ENCODE measurements around the gene KIAA0513. TPM values are rescaled to one million over a fixed set of nuclear protein-coding genes. Genes with fewer than 3 reads are reported as not detected.

The KIAA0513 gene
- total and polyA plus RNA-seq, 2 of the 13 experiments (the other 11 are each of a cell fraction or from before 2014, with no cell fraction given), result 1.8 TPM

DNA sequence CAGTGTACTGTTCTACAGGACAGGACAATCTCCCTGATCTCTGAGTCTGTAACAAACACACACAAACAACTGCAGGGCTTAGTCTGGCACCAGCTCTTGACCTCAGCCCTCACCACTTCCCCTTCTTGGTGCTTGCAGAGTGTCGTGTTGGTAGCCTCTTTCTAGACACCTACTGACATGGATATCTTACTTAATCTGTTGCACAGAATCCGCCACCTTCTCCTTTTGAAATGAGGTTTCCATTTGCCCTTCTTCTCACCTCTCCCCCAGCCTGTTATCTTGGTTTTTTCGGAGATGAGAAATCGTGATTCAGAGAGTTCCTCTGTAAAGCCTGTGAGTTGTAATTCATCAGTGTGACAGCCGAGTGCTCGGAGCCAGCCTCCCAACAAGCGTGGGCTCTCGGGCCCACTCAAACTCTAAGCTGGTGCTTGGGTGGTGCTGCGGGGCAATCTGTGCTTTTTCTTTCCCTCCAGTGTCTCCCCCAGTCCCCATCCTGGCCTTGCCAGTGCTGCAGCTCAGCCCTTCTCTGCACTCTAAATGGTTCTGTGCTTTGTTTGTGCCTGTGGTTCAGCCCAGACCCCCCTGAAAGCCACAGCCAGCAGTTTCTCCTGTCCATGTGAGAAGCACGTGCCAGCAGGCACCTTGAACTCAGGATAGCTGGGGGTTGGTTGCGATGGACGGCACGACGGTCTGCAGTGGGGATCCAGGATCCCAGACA lies 28.1 kb downstream of the KIAA0513 start (continued):
- TF ChIP-seq, protein P1, sequence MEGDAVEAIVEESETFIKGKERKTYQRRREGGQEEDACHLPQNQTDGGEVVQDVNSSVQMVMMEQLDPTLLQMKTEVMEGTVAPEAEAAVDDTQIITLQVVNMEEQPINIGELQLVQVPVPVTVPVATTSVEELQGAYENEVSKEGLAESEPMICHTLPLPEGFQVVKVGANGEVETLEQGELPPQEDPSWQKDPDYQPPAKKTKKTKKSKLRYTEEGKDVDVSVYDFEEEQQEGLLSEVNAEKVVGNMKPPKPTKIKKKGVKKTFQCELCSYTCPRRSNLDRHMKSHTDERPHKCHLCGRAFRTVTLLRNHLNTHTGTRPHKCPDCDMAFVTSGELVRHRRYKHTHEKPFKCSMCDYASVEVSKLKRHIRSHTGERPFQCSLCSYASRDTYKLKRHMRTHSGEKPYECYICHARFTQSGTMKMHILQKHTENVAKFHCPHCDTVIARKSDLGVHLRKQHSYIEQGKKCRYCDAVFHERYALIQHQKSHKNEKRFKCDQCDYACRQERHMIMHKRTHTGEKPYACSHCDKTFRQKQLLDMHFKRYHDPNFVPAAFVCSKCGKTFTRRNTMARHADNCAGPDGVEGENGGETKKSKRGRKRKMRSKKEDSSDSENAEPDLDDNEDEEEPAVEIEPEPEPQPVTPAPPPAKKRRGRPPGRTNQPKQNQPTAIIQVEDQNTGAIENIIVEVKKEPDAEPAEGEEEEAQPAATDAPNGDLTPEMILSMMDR (CRISPR knock-in tag; IDR thresholded peaks at IDR 0.05), result no peak
- no peak for TF ChIP-seq NR1H2 (CRISPR knock-in tag; IDR thresholded peaks at IDR 0.05; ENCODE audit: borderline replicate concordance, low read depth)
- TF ChIP-seq ZNF260 (CRISPR knock-in tag; IDR thresholded peaks at IDR 0.05; ENCODE audit: borderline replicate concordance, low read depth), result no peak
- TF ChIP-seq LCORL (IDR thresholded peaks at IDR 0.05), result no peak
- TF ChIP-seq LCORL (CRISPR knock-in tag; IDR thresholded peaks at IDR 0.05), result 0 out of 2 replicates have a peak, but pooled peaks have one; percentile 18
- TF ChIP-seq, protein P2, sequence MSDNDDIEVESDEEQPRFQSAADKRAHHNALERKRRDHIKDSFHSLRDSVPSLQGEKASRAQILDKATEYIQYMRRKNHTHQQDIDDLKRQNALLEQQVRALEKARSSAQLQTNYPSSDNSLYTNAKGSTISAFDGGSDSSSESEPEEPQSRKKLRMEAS (IDR thresholded peaks at IDR 0.05), result peak; percentile 94
- TF ChIP-seq ZNF737 (CRISPR knock-in tag; IDR thresholded peaks at IDR 0.05; ENCODE audit: borderline replicate concordance), result peak; percentile 66; the same call in 1 of the 2 replicates
- TF ChIP-seq, protein P3, sequence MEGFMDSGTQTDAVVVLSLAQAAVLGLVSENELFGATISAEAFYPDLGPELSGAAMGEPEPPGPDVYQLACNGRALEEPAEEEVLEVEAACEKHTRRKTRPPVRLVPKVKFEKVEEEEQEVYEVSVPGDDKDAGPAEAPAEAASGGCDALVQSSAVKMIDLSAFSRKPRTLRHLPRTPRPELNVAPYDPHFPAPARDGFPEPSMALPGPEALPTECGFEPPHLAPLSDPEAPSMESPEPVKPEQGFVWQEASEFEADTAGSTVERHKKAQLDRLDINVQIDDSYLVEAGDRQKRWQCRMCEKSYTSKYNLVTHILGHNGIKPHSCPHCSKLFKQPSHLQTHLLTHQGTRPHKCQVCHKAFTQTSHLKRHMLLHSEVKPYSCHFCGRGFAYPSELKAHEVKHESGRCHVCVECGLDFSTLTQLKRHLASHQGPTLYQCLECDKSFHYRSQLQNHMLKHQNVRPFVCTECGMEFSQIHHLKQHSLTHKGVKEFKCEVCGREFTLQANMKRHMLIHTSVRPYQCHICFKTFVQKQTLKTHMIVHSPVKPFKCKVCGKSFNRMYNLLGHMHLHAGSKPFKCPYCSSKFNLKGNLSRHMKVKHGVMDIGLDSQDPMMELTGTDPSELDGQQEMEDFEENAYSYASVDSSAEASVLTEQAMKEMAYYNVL (CRISPR knock-in tag; IDR thresholded peaks at IDR 0.05; ENCODE audit: borderline replicate concordance), result no peak
- no peak for TF ChIP-seq KLF13 (CRISPR knock-in tag; IDR thresholded peaks at IDR 0.05)
- TF ChIP-seq CENPX (CRISPR knock-in tag; IDR thresholded peaks at IDR 0.05), result no peak
- TF ChIP-seq NFE2 (CRISPR knock-in tag; IDR thresholded peaks at IDR 0.05), result no peak
- TF ChIP-seq HES4 (CRISPR knock-in tag; IDR thresholded peaks at IDR 0.05; ENCODE audit: borderline replicate concordance), result peak; percentile 97
- TF ChIP-seq GTF3A (CRISPR knock-in tag; conservative IDR thresholded peaks at IDR 0.05), result no peak
- TF ChIP-seq, protein P4, sequence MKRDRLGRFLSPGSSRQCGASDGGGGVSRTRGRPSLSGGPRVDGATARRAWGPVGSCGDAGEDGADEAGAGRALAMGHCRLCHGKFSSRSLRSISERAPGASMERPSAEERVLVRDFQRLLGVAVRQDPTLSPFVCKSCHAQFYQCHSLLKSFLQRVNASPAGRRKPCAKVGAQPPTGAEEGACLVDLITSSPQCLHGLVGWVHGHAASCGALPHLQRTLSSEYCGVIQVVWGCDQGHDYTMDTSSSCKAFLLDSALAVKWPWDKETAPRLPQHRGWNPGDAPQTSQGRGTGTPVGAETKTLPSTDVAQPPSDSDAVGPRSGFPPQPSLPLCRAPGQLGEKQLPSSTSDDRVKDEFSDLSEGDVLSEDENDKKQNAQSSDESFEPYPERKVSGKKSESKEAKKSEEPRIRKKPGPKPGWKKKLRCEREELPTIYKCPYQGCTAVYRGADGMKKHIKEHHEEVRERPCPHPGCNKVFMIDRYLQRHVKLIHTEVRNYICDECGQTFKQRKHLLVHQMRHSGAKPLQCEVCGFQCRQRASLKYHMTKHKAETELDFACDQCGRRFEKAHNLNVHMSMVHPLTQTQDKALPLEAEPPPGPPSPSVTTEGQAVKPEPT (CRISPR knock-in tag; IDR thresholded peaks at IDR 0.05; ENCODE audit: low read depth), result peak; percentile 94
- TF ChIP-seq, protein P5, sequence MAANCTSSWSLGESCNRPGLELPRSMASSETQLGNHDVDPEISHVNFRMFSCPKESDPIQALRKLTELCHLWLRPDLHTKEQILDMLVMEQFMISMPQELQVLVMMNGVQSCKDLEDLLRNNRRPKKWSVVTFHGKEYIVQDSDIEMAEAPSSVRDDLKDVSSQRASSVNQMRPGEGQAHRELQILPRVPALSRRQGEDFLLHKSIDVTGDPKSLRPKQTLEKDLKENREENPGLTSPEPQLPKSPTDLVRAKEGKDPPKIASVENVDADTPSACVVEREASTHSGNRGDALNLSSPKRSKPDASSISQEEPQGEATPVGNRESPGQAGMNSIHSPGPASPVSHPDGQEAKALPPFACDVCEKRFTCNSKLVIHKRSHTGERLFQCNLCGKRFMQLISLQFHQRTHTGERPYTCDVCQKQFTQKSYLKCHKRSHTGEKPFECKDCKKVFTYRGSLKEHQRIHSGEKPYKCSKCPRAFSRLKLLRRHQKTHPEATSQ (CRISPR knock-in tag; IDR thresholded peaks at IDR 0.05; ENCODE audit: borderline replicate concordance), result no peak
- no peak for TF ChIP-seq POLR2AphosphoS2 (IDR thresholded peaks at IDR 0.05; ENCODE audit: low read depth, low read length)
- peak; percentile 36; the same call in 1 of the 2 replicates for TF ChIP-seq ZNF644 (CRISPR knock-in tag; IDR thresholded peaks at IDR 0.05; ENCODE audit: low read depth)
- TF ChIP-seq CHD4 (IDR thresholded peaks at IDR 0.05; ENCODE audit: borderline replicate concordance, low read length), result no peak
- TF ChIP-seq HNRNPH1 (optimal IDR thresholded peaks at IDR 0.05; ENCODE audit: low read depth, low read length), result no peak
- TF ChIP-seq REXO4 (CRISPR knock-in tag; IDR thresholded peaks at IDR 0.05; ENCODE audit: borderline replicate concordance), result no peak
- TF ChIP-seq, protein P6, sequence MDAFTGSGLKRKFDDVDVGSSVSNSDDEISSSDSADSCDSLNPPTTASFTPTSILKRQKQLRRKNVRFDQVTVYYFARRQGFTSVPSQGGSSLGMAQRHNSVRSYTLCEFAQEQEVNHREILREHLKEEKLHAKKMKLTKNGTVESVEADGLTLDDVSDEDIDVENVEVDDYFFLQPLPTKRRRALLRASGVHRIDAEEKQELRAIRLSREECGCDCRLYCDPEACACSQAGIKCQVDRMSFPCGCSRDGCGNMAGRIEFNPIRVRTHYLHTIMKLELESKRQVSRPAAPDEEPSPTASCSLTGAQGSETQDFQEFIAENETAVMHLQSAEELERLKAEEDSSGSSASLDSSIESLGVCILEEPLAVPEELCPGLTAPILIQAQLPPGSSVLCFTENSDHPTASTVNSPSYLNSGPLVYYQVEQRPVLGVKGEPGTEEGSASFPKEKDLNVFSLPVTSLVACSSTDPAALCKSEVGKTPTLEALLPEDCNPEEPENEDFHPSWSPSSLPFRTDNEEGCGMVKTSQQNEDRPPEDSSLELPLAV (CRISPR knock-in tag; conservative IDR thresholded peaks at IDR 0.05; ENCODE audit: low read depth), result no peak

Measured in HepG2 (cell line).